ENCODE data around the gene S1PR1. TPM values are rescaled to one million over a fixed set of nuclear protein-coding genes. Genes with fewer than 3 reads are reported as not detected.

Gene S1PR1
- total RNA-seq, 3 donors from 2014 or later = 28.2 to 133 (median 64.6) TPM

DNA sequence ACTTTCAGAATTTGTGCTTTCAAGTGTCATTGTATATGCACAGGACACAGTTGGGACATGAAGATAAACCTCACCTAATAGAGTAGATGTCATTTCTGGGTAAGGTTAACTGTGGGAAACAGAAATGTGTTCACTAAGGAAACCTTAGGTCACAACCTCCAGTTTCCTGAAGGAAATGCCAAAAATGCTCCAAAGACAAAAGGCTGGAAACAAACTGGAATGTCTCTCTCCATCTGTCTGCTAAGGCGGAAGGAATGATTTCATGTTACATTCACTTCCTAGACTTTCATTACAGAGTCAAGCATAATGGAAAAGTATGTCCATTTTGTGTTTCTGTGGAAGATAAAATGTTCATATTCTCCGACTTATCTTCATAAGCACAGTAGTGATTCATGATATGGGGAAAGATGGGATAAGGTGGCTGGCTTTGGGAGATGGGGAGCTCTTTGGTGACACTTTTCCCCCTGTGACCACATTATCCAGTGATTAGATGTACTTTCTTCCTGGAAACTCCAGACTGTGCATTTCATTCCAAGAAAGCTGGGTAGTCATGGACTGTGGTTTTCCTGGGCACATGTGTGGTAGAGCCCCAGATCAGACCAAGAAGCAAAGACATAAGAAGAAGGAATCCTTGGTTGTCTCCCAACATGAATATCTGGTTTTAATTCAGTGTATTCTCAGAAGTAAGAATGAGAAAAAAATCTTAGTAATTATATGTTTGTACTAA, 5.7 kb downstream of the S1PR1 start:
- DNase-seq (ENCODE audit: low spot score in 2 of 2) = no peak
- H3K36me3 ChIP-seq = no peaks in the 10 kb centered on the region
- peaks cover 0 to 7% of the 10 kb centered on the region in 2 donors for H3K4me1 ChIP-seq
- no peaks in the 10 kb centered on the region for H3K9me3 ChIP-seq
- peak overlapping the region in 1 of 2 donors; percentile 55 for H3K27ac ChIP-seq
- intact Hi-C loops (cut with DNase I; ENCODE audit: low total_unique reads) = no loop called here
- no peak overlapping the region for H3K4me3 ChIP-seq
- peaks cover 0 to 8% of the 10 kb centered on the region in 2 donors for H3K27me3 ChIP-seq
- TF ChIP-seq POLR2A (IDR thresholded peaks at IDR 0.05) = no peak
- TF ChIP-seq, protein P1, sequence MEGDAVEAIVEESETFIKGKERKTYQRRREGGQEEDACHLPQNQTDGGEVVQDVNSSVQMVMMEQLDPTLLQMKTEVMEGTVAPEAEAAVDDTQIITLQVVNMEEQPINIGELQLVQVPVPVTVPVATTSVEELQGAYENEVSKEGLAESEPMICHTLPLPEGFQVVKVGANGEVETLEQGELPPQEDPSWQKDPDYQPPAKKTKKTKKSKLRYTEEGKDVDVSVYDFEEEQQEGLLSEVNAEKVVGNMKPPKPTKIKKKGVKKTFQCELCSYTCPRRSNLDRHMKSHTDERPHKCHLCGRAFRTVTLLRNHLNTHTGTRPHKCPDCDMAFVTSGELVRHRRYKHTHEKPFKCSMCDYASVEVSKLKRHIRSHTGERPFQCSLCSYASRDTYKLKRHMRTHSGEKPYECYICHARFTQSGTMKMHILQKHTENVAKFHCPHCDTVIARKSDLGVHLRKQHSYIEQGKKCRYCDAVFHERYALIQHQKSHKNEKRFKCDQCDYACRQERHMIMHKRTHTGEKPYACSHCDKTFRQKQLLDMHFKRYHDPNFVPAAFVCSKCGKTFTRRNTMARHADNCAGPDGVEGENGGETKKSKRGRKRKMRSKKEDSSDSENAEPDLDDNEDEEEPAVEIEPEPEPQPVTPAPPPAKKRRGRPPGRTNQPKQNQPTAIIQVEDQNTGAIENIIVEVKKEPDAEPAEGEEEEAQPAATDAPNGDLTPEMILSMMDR (IDR thresholded peaks at IDR 0.05) = no peak
- peak in 1 of 3 donors; percentile 62 for TF ChIP-seq POLR2AphosphoS5 (IDR thresholded peaks at IDR 0.05)

DNA sequence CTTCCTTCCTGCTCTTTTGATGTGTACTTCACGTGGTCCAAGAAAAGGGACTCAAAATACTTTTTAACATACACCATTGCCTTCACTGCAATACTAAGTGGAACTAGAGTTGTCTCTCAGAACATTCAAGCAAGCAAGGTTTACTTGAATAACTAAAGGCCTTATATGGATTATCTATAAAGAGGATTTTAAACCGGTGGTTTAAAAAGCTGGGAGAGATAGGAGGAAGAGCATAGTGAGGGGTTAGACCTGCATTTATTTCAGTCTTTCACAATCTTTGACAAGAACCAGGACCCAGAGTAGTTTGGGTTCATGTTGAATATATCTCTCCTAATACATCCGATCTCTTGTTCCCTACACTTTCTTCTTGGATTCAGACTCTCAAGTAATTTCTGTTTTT, 6.9 kb downstream of the S1PR1 start:
- Histone ChIP-seq H3K4me1 (no peaks in the 10 kb centered on the region), H3K27ac (no peak overlapping the region), H3K9me3 (no peaks in the 10 kb centered on the region), H3K4me3 (no peak overlapping the region), H3K27me3 (peaks cover 0 to 4% of the 10 kb centered on the region in 2 donors), H3K36me3 (no peaks in the 10 kb centered on the region)
- intact Hi-C loops (cut with DNase I; ENCODE audit: low total_unique reads) = no loop called here
- TF ChIP-seq POLR2AphosphoS5 (IDR thresholded peaks at IDR 0.05) = no peak
- TF ChIP-seq, protein P1 (IDR thresholded peaks at IDR 0.05) = no peak
- TF ChIP-seq POLR2A (IDR thresholded peaks at IDR 0.05) = no peak
- no peak for DNase-seq (ENCODE audit: low spot score in 2 of 2)

DNA sequence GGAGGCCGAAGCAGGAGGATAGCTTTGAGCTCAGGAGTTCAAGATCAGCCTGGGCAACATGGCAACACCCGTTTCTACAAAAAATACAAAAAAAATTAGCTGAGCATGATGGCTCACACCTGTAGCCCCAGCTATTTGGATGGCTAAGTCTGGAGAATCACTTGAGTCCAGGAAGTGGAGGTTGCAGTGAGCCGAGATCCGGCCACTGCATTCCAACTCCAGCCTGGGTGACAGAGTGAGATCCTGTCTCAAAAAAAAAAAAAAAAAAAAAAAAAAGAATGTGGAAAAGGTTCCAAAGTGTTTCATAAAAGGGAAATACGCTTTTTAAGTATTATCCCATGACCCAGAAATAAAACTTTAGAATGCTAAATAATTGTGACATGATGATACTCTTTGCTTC, 8.0 kb downstream of the S1PR1 start:
- TF ChIP-seq, protein P1 (IDR thresholded peaks at IDR 0.05) = no peak
- TF ChIP-seq POLR2AphosphoS5 (IDR thresholded peaks at IDR 0.05) = no peak
- TF ChIP-seq POLR2A (IDR thresholded peaks at IDR 0.05) = no peak
- no peak overlapping the region for H3K4me3 ChIP-seq
- H3K27ac ChIP-seq = no peak overlapping the region
- H3K4me1 ChIP-seq = no peaks in the 10 kb centered on the region
- peaks cover 0 to 4% of the 10 kb centered on the region in 2 donors for H3K27me3 ChIP-seq
- no peaks in the 10 kb centered on the region for H3K36me3 ChIP-seq
- no peak for DNase-seq (ENCODE audit: low spot score in 2 of 2)
- no peaks in the 10 kb centered on the region for H3K9me3 ChIP-seq
- intact Hi-C loops (cut with DNase I; ENCODE audit: low total_unique reads) = no loop called here

DNA sequence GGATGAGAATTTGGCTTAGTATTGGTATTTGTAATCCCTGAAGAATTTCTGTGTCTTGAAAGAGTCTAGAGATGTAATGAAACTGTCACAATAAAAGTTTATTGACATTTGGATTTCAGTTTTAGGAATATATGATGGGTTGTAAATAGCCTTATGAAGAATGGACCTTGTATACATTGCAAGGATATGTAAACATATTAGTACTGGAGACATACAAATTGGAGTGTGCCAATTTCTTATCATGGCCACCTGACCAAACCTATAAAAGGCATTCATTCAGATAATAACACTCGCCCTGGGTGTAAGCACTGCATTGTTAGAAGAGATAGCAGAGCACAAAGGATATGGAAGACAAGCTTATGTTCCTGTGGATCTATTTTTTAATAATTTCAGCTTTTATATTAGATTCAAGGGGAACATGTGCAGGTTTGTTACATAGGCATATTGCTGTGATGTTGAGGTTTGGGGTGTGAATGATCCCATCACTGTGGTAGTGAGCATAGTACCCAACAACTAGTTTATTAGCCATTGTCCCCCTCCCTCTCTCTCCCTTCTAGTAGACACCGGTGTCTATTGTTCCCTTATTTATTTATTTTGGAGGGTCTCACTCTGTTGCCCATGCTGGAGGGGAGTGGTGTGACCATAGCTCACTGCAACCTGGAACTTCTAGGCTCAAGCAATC, 8.6 kb downstream of the S1PR1 start:
- H3K9me3 ChIP-seq = no peaks in the 10 kb centered on the region

More for the DNA sequence above, 8.6 kb downstream of the S1PR1 start:
- no peak overlapping the region for H3K4me3 ChIP-seq
- H3K27ac ChIP-seq = no peak overlapping the region
- H3K27me3 ChIP-seq = peaks cover 0 to 4% of the 10 kb centered on the region in 2 donors
- DNase-seq (ENCODE audit: low spot score in 2 of 2) = no peak
- no peak for TF ChIP-seq POLR2A (IDR thresholded peaks at IDR 0.05)
- TF ChIP-seq, protein P1 (IDR thresholded peaks at IDR 0.05) = no peak
- no peak for TF ChIP-seq POLR2AphosphoS5 (IDR thresholded peaks at IDR 0.05)
- H3K36me3 ChIP-seq = no peaks in the 10 kb centered on the region
- no peaks in the 10 kb centered on the region for H3K4me1 ChIP-seq
- intact Hi-C loops (cut with DNase I; ENCODE audit: low total_unique reads) = no loop called here

Data from breast epithelium (tissue), 4 donors.